HFF-Myc (cell line): ENCODE measurements around the gene CYBA.

Experiments used
- DNase-seq: peaks from one replicate; pipeline ENCODE4 v3.0.0-alpha.2; 2011; ENCODE audit warnings: low read depth; ENCODE audit errors: extremely low read depth
- H3K4me3 ChIP-seq: replicated peaks from 2 replicates; pipeline ENCODE4 v1.5.1; 2011; ENCODE audit warnings: low read depth, mild to moderate bottlenecking, control low read depth, low read length
- TF ChIP-seq, protein P1 (sequence below): IDR thresholded peaks from 2 replicates; pipeline ENCODE4 v1.5.1; 2012; ENCODE audit warnings: mild to moderate bottlenecking, low read depth, low read length, control low read depth; ENCODE audit errors: missing control alignments

The CYBA gene

GRCh38 chr16:88618182-88618955 lies 32.5 kb downstream of the CYBA start:
- TF ChIP-seq, protein P1, sequence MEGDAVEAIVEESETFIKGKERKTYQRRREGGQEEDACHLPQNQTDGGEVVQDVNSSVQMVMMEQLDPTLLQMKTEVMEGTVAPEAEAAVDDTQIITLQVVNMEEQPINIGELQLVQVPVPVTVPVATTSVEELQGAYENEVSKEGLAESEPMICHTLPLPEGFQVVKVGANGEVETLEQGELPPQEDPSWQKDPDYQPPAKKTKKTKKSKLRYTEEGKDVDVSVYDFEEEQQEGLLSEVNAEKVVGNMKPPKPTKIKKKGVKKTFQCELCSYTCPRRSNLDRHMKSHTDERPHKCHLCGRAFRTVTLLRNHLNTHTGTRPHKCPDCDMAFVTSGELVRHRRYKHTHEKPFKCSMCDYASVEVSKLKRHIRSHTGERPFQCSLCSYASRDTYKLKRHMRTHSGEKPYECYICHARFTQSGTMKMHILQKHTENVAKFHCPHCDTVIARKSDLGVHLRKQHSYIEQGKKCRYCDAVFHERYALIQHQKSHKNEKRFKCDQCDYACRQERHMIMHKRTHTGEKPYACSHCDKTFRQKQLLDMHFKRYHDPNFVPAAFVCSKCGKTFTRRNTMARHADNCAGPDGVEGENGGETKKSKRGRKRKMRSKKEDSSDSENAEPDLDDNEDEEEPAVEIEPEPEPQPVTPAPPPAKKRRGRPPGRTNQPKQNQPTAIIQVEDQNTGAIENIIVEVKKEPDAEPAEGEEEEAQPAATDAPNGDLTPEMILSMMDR = no peak
- no peak for DNase-seq
- no peak overlapping the region for H3K4me3 ChIP-seq

GRCh38 chr16:88617268-88618031 lies 33.4 kb downstream of the CYBA start:
- DNase-seq = no peak

DNA sequence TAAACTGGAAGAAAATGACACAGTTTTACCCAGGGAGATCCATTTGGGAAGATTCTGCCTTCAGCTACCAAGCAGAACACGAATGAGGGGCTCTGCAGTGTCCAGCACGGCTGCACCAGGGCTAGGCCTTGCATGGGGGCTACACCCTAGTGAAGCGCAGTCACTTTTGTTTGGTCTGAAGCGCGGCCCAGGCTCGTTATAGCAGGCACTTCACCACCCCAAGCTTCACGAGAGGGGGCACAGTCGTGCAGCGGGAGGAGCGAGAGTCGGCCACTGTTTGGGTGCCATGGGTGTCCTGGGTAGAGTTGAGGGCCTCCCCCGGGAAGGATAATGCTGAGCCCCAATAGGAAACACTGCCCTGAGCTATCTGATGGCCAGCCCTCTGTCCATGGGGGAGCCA lies 34.1 kb downstream of the CYBA start:
- no peak for DNase-seq
- TF ChIP-seq, protein P1 = no peak
- no peak overlapping the region for H3K4me3 ChIP-seq

More at GRCh38 chr16:88617268-88618031, 33.4 kb downstream of the CYBA start:
- TF ChIP-seq, protein P1 = no peak
- H3K4me3 ChIP-seq = no peak overlapping the region

DNA sequence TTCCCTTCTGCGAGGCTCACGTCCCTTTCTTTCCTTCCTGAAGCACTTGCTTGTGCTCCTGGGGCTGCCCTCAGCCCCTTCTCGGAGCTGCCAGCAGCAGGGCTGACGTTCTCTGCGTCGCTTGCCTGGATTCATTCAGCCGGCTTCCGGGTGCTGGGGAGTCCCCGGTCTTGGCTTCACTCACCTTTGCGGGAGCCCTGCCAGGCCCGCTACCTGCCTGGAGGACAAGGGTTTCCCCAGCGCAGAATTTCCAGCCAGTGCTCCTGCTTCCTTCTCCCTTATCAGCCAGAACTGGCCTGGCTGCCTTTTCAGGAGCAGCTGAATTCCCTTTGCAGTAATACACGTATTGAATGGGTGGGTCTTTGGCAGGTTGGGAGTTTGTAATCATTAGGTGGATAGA lies 34.5 kb downstream of the CYBA start:
- TF ChIP-seq, protein P1 = no peak
- H3K4me3 ChIP-seq = no peak overlapping the region
- no peak for DNase-seq

- no peak overlapping the region for H3K4me3 ChIP-seq
- no peak for DNase-seq
- TF ChIP-seq, protein P1 = no peak
Measured at GRCh38 chr16:88614818-88615580, 35.9 kb downstream of the CYBA start.

DNA sequence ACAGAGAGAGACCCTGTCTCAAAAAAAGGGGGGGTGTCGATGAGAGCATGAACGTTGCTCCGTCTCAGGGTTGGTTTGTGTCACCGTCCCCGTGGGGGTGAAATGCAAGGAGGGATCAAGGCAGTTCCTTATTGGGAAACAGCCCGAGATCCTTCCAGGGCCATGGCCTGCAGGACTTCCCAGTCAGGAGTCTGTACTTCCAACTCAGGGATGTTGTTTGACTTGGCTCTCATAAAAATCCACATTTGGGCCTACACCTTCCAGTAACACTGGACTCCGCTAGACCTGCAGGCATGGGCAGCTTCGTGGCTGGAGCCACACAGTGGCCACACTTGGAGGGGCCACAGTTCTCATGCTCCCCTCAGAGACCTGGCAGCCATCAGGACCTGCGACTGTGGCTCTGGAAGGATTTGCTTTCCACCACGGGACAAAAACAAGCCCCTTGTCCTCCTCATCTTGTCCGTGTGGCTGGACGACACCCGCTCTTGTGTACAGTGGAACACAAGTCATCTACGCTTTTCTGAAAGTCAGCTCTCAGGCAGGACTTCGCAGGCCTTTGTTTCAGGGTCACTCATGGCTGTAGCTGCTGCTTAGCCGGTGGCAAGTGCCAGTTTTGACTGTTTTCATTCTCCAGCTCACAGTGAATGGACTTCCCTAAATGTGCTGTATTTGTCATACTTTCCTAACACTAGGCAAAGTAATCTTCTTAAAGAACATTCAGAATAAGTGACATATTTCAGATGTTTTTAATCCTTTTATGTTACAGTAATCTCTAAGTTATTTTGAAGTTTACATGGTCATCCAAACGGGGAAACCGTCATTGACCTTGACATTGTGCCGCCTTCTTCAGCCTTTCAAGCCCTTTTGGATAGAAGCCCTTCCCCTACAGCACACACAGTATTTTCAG lies 36.7 kb downstream of the CYBA start:
- DNase-seq = no peak
- TF ChIP-seq, protein P1 = no peak

More for the DNA sequence above, 36.7 kb downstream of the CYBA start:
- no peak overlapping the region for H3K4me3 ChIP-seq
